D721Med (cell line): ENCODE results near the gene SCYL2.
A peak's percentile ranks its signal among the peaks of the same experiment; 100 is the strongest.

Source experiments
- DNase-seq: peaks from one replicate; pipeline ENCODE4 v3.0.0; 2011; ENCODE audit warnings: low spot score; ENCODE audit not compliant: insufficient read length
- FAIRE-seq: peaks from 2 replicates; lab custom pipeline; 2011; peaks lifted over from hg19 to GRCh38; lab: Jason Lieb, UNC
- TF ChIP-seq, protein P1 (sequence below): IDR thresholded peaks from 2 replicates; pipeline ENCODE4 v1.5.1; 2012; ENCODE audit warnings: mild to moderate bottlenecking, control low read depth; ENCODE audit not compliant: insufficient read depth; ENCODE audit errors: missing control alignments

The SCYL2 gene

GRCh38 chr12:100265732-100266584 is 1.0 kb upstream of the SCYL2 start:
- FAIRE-seq (no peak), DNase-seq (no peak)
- TF ChIP-seq, protein P1, sequence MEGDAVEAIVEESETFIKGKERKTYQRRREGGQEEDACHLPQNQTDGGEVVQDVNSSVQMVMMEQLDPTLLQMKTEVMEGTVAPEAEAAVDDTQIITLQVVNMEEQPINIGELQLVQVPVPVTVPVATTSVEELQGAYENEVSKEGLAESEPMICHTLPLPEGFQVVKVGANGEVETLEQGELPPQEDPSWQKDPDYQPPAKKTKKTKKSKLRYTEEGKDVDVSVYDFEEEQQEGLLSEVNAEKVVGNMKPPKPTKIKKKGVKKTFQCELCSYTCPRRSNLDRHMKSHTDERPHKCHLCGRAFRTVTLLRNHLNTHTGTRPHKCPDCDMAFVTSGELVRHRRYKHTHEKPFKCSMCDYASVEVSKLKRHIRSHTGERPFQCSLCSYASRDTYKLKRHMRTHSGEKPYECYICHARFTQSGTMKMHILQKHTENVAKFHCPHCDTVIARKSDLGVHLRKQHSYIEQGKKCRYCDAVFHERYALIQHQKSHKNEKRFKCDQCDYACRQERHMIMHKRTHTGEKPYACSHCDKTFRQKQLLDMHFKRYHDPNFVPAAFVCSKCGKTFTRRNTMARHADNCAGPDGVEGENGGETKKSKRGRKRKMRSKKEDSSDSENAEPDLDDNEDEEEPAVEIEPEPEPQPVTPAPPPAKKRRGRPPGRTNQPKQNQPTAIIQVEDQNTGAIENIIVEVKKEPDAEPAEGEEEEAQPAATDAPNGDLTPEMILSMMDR = no peak

DNA sequence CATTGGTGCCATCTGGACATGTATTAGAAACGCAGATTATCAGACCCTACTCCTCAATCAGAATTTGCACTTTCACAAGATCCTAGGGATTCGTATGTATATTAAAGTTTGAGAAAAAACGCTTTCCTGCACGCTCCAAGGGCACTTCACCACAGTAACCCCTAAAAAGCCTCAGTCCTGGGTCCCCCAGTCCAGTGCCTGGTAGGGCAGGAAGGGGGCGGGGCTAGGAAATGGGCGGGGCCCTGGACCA is 467 bp upstream of the SCYL2 start:
- DNase-seq (peak; percentile 43), FAIRE-seq (no peak)
- TF ChIP-seq, protein P1 = no peak

DNA sequence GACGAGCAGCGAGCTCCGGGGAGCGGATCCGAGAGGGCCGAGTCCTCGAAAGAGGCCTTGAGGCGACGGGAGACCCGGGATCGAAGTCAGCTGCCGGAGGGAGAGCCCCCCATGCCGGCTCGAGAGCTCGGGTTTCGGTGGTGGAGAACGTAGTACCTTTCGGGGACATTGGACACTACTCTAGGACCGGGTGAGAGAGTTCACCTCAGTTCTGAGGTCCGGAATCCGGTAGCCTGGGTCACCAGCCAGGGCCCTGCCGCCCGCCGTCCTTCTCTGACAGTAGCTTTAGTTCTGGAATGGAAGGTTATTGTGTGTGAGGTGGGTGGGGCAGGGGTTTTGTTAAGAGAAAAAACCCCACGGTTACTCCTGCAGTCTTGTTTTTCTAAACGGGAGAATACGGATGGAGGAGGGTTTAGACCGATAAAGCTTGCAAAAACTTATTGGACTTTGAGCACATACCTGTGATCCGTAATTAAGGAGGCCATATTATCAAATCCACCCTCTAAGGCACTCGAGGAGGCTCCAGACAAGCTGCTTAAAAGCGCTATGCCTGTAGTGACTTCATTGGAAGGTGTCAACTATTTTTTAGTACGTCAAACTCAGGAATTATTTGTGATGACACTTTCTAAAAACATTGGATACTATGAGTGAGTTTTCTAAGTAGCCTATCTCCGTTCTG is 765 bp downstream of the SCYL2 start:
- FAIRE-seq (no peak), DNase-seq (no peak)

GRCh38 chr12:100268835-100269564 is 2.0 kb downstream of the SCYL2 start:
- FAIRE-seq (no peak), DNase-seq (no peak)
- TF ChIP-seq, protein P1 = no peak

More for the DNA sequence above, 765 bp downstream of the SCYL2 start:
- TF ChIP-seq, protein P1 = no peak

GRCh38 chr12:100273782-100274181 is 6.8 kb downstream of the SCYL2 start:
- no peak for FAIRE-seq
- no peak for DNase-seq
- TF ChIP-seq, protein P1 = no peak

DNA sequence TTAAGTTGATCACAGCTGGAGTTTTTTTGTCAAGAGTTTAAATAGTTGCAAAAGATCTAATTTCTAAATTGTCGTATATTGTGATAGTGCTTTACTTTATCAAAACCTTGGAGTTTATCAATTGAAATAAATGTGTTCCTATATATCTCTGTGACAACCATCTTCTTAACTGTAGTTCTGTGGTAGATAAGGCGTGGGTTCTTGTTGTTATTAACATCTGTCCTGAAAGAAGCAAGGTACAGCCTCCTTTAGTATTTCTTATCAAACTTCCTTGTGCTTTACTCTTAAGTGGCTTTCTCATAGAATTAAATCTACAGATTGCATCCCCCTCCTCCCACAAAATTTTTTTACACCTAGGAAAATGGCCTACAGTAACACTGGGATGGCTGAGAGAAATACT is 7.3 kb downstream of the SCYL2 start:
- no peak for DNase-seq
- peak; percentile 6 for FAIRE-seq
- TF ChIP-seq, protein P1 = no peak
